Skeletal muscle cell (primary cell): ENCODE measurements around the gene TJAP1.

ENCODE experiments used
- DNase-seq: peaks from one replicate; pipeline ENCODE4 v3.0.0-alpha.2; 2010; ENCODE audit warnings: low read depth
- H3K4me3 ChIP-seq: 2 replicates; pipeline ENCODE4 v1.5.1; 2011; ENCODE audit warnings: low read depth, mild to moderate bottlenecking, control low read depth, low read length, moderate library complexity

Gene TJAP1

GRCh38 chr6:43477235-43478007 is at the start of gene TJAP1:
TJAP1 (plus strand) TSS chr6:43477570; CDS start chr6:43499002, 21,432 bp downstream.
- H3K4me3 ChIP-seq: peak within 1 kb of the TSS; percentile 80
- DNase-seq: peak; percentile 39

GRCh38 chr6:43428112-43428570 is 49.2 kb upstream of the TJAP1 start:
- no peak for DNase-seq
- H3K4me3 ChIP-seq: peak overlapping the region; percentile 92

GRCh38 chr6:43428874-43429273 is 48.5 kb upstream of the TJAP1 start:
- no peak for DNase-seq
- H3K4me3 ChIP-seq: peak overlapping the region; percentile 92

- no peak overlapping the region for H3K4me3 ChIP-seq
- DNase-seq: no peak
Measured at GRCh38 chr6:43432009-43432945, 45.1 kb upstream of the TJAP1 start.

GRCh38 chr6:43433148-43433547 is 44.2 kb upstream of the TJAP1 start:
- H3K4me3 ChIP-seq: no peak overlapping the region
- DNase-seq: no peak

- H3K4me3 ChIP-seq: no peak overlapping the region
- no peak for DNase-seq
Measured at GRCh38 chr6:43434001-43434840, 43.1 kb upstream of the TJAP1 start.

- DNase-seq: no peak
- H3K4me3 ChIP-seq: no peak overlapping the region
Measured at GRCh38 chr6:43434943-43435342, 42.4 kb upstream of the TJAP1 start.

- DNase-seq: no peak
- no peak overlapping the region for H3K4me3 ChIP-seq
Measured at GRCh38 chr6:43435682-43436437, 41.5 kb upstream of the TJAP1 start.

GRCh38 chr6:43436577-43437282 is 40.6 kb upstream of the TJAP1 start:
- no peak overlapping the region for H3K4me3 ChIP-seq
- DNase-seq: peak; percentile 58

GRCh38 chr6:43437700-43438099 is 39.7 kb upstream of the TJAP1 start:
- DNase-seq: no peak
- H3K4me3 ChIP-seq: no peak overlapping the region

- no peak for DNase-seq
Measured at GRCh38 chr6:43442935-43443334, 34.4 kb upstream of the TJAP1 start.

GRCh38 chr6:43444036-43444435 is 33.3 kb upstream of the TJAP1 start:
- no peak overlapping the region for H3K4me3 ChIP-seq
- no peak for DNase-seq

More at GRCh38 chr6:43442935-43443334, 34.4 kb upstream of the TJAP1 start:
- H3K4me3 ChIP-seq: no peak overlapping the region

- H3K4me3 ChIP-seq: no peak overlapping the region
- DNase-seq: no peak
Measured at GRCh38 chr6:43444582-43444981, 32.8 kb upstream of the TJAP1 start.

GRCh38 chr6:43445576-43445975 is 31.8 kb upstream of the TJAP1 start:
- H3K4me3 ChIP-seq: no peak overlapping the region
- no peak for DNase-seq

GRCh38 chr6:43447604-43448003 is 29.8 kb upstream of the TJAP1 start:
- no peak overlapping the region for H3K4me3 ChIP-seq

GRCh38 chr6:43448916-43449315 is 28.5 kb upstream of the TJAP1 start:
- no peak for DNase-seq

More at GRCh38 chr6:43447604-43448003, 29.8 kb upstream of the TJAP1 start:
- DNase-seq: no peak

GRCh38 chr6:43450699-43451131 is 26.7 kb upstream of the TJAP1 start:
- no peak overlapping the region for H3K4me3 ChIP-seq

More at GRCh38 chr6:43448916-43449315, 28.5 kb upstream of the TJAP1 start:
- no peak overlapping the region for H3K4me3 ChIP-seq

GRCh38 chr6:43451348-43451747 is 26.0 kb upstream of the TJAP1 start:
- no peak overlapping the region for H3K4me3 ChIP-seq

More at GRCh38 chr6:43450699-43451131, 26.7 kb upstream of the TJAP1 start:
- DNase-seq: no peak

More at GRCh38 chr6:43451348-43451747, 26.0 kb upstream of the TJAP1 start:
- no peak for DNase-seq
